Stimulated activated CD4-positive, alpha-beta T cell treated with anti-CD3 and anti-CD28 coated beads, TNF-alpha, amount 100 ng/mL, for 24 hours (primary cell): ENCODE data around the gene TDRD9.
A peak's percentile ranks its signal among the peaks of the same experiment; 100 is the strongest.

Source experiments
- DNase-seq, 3 experiments: peaks; one replicate each; pipeline ENCODE4 v3.0.0-alpha.2; 2020; ENCODE audit warnings: low read depth in 3 of 3

TDRD9 gene

DNA sequence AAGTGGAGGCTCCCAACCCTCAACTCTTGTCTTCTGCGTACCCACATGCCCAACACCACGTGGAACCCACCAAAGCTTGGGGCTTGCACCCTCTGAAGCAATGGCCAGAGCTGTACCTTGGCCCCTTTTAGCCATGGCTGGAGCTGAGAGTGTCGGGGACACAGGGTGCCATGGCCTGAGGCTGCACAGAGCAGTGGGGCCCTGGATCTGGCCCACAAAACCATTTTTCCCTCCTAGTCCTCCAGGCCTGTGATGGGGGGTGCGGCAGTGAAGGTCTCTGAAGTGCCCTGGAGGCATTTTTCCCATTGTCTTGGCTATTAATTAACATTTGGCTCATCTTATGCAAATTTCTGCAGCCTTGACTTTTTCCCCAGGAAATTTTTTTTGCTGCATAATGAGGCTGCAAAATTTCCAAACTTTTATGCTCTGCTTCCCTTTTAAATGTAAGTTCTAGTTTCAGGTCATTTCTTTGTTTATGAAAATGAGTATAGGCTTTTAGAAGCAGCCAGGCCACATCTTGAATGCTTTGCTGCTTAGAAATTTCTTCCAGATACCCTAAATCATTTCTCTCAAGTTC, 138.6 kb downstream of the TDRD9 start:
- DNase-seq = no peak

DNA sequence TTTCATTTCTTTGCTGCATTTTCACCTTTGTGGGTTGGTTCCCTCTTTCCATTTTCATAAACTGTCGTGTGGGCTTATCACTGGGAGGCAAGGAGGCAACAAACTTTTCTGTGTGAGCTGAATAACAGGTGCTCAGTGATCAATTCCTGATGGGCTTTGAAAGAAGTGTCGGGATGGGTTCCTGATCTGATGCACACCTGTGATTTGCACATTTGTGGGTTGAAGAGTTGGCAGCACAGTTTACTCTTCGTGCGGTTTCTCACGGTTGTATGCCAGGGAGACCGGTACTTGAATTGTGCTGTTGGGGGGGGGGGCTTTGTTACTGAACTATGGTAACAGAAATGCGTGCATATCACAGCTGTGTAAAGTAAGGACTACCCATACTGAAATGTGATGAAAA, 141.3 kb downstream of the TDRD9 start:
- DNase-seq = no peak

DNA sequence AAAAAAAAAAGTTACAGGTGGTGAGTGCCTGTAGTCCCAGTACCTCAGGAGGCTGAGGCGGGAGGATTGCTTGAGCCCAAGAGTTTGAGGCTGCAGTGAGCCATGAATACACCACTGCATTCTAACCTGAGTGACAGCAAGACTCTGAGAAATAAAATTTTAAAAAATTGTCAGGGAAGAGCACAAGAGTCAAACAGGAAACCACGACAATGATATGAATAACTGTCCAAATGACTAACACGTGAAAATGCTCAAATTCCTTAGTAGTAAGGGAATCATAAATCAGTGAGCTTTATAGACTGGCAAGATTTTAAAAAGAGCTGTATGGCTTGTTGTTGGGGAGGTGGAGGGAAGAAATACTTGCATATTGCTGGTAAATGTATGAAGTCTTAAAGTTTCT, 144.3 kb downstream of the TDRD9 start:
- DNase-seq = no peak

- no peak for DNase-seq
Observed at GRCh38 chr14:104073764-104074163, 145.5 kb downstream of the TDRD9 start.

DNA sequence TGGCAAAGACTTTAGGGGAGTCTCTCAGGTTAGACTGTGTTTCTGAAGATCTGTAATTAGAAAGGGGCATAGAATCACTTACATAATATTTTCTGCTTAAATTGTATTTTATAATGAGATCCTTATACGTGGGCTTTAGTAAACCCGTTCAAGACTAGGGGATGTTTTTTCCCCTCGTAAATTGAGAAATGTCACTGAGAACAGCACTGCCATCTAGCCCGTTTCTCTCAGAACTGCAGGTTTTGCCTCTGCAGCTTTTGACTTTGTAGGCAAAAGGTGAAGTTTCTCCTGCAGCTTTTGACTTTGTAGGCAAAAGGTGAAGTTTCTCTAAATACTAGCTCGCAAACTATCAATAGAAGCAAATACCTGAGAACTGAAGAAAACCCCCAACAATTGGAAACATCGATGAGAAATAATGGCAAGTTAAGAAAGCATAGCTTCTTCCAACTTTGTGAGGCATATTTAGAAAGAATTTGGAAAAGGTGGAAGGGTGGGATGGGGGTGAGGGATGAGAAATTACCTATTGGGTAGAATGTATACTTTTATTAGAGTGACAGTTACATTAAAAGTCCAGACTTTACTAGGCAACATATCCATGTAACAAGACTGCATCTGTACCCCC, 147.4 kb downstream of the TDRD9 start:
- no peak for DNase-seq

- no peak for DNase-seq
Observed at GRCh38 chr14:104076743-104077142, 148.5 kb downstream of the TDRD9 start.

DNA sequence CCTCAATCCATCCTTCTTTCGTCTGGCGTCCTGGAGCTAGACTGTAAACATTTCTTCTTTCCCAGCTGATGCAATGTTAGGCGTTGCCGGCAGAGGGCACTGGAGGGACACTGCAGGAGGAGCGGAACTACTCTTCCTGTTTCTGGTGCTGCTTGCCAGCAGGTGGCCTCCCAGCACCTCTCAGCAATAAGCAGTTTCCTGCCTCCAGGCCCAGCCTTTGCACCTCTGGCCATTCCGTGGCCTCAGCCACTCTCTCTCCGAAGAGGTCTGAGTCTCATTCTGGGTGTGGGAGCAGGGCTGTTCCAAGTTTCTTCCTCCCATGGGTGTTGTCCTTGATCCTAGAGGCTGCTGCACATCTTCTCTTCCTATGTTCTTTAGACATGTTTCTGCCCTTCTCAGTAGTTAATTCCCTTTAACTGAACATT, 149.8 kb downstream of the TDRD9 start:
- peak; percentile 68 to 83 (median 79) for DNase-seq

DNA sequence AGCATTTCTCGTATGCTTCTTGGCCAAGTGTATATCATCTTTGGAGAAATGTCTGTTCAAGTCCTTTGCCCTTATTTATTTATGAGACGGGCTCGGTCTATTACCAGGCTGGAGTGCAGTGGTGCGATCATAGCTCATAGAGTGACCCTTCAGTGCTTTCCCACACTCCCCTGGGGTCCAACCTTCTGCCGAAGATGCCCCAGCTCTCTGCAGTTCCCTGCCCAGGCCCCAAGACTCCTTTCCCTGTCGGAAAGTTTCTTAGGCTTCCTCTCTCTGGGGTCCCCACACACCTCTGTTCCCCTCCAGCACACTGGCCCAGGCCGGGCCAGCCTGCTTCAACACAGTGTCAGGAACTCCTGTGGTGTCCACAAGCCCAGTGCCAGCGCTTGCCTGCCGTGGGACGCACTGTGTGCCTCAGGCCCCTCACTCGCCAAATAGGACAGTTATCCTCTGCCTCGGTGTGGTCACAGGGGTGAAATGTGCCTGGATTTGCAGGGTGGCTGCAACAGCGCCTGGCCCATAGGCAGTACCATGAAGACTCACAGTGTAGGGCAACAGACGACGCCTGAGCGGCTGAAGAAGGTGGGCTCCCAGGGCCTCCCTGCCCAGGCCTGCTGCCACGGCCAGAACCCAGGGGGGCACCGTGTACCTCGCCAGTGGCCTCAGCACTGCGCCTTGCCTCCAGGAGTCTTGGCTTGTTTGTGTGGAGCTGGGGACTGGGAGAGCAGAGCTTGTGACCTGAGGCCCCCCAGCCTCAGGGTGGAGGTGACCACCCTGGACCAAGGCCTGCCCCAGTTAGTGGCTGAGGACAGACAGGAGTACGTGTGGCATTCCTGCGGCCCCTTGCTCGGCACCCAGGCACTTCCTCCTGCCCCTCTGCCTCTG, 152.4 kb downstream of the TDRD9 start:
- DNase-seq = no peak

DNA sequence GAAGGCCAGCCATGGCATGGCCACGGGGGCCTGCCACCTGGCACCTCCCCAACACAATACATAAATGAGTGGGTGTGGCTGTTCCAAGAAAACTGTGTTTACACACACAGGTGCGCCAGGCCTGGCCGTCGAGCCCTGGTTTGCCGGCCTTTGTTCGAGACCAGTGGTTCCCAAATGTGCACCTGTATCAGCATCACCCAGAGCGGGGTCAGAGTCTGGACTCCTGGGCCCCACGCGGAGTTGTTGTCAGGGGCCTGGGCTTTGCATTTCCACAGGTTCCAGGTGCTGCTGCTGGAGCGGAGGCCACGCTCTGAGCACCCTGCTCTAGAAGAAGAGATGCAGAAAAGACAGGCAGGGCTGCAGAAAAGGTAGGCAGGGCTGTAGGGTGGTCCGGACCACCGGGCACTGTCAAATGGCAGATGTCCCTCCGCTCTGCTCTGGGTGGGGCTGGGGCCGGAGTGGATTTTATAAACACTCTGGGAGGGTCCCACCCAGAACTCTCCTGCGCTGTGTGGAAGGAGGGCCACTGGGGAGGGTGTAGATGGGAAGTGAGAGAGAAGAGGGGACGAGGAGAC, 153.1 kb downstream of the TDRD9 start:
- DNase-seq = no peak

DNA sequence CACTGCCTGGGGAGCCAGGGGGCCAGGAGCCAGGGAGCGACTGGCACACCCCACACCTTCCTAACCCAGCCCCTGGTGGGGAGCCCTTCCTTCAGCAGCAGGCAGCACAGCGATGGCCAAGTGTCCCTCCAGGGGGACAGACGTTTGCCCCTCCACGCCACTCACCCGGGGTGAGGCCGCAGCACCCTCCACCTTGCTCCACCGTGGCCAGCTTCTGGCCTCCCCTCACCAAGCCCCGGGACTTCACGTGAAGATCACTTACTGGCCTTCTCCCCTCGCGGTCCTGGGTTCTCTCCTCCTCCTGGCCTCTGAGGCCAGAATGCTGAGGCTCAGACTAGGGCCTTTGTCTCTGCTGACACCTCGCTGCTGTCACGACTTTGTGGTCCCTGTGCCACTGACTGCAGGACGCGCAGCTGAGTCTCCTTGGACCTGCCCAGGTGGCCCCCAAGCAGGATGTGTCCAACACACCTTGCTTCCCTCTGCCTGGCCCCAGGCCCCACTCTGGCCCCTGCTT, 153.8 kb downstream of the TDRD9 start:
- DNase-seq = no peak

DNA sequence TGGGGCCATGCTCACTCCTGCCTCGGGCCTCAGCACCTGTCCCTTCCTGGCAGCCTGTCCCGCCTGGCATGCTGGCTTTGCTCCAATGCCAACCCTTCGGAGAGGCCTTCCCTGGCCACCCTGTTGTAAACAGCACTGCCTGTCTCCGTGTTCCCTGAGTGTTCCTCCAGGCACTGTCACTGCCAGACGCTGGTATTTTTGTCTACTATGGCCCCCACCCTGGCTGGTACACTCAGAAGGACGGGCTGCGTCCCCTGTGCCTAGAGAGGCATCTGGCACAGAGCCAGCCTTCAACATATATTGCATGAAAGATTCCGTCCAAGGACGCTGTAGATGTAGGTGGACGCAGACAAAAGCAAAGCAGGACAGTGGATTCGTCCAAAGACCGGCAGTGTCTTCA, 154.6 kb downstream of the TDRD9 start:
- DNase-seq = no peak

DNA sequence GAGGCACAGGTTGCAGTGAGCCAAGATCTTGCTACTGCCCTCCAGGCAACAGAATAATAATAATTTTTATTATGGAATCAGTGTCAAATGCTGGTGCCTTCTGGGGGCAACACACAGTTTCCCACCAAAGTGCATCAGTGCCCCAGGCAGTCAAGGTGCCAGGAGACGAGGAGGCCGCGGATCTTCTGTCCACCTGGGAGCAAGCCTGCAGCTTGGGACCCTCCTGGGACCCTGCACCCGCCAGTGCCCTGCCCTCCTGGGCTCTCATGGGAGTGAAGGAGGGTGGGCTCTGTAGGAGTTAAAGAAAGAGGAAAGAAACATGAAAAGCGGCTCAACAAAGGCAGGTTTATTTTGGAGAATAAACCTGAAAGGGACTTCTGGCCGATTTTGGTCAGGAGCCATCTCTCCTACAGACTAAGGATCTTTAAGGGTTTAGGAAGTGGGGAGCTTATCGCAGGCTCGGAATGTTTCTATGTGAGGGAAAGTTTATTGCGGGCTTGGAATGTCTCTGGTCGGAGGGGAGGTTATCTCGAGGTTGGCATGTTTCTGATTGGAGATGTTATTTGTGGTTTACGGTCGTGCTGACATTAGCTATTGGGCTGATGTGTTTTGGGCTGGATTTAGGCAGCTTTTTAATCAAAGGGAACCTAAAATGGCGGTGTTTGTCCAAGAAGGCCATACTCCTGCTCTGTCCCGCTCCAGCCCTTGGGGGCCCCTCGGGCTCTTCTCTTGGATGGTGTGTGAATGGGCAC, 156.2 kb downstream of the TDRD9 start:
- no peak for DNase-seq

- DNase-seq = no peak
Observed at GRCh38 chr14:104085032-104085888, 157.0 kb downstream of the TDRD9 start, which contains the start of gene ASPG. Gene ASPG, plus strand, starts transcription at chr14:104085700. Its CDS starts 71 bp downstream, at chr14:104085771.

DNA sequence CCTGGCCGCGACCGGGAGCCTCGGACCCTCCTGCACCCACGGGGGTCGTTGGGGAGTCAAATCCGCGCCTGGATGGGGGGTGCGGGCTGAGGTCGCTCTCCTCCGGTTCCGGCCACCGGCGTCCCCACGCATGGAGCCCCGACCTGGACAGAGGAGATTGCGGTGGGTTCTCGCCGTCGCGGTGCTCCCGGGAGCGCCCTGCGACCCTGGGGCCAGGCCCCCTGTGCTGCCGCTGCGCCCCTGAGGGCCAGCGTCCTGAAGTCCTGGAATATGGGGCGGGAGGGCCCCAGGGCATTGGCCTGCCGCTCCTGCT, 157.6 kb downstream of the TDRD9 start:
- DNase-seq = no peak

GRCh38 chr14:104086210-104086660, 158.0 kb downstream of the TDRD9 start:
- no peak for DNase-seq

DNA sequence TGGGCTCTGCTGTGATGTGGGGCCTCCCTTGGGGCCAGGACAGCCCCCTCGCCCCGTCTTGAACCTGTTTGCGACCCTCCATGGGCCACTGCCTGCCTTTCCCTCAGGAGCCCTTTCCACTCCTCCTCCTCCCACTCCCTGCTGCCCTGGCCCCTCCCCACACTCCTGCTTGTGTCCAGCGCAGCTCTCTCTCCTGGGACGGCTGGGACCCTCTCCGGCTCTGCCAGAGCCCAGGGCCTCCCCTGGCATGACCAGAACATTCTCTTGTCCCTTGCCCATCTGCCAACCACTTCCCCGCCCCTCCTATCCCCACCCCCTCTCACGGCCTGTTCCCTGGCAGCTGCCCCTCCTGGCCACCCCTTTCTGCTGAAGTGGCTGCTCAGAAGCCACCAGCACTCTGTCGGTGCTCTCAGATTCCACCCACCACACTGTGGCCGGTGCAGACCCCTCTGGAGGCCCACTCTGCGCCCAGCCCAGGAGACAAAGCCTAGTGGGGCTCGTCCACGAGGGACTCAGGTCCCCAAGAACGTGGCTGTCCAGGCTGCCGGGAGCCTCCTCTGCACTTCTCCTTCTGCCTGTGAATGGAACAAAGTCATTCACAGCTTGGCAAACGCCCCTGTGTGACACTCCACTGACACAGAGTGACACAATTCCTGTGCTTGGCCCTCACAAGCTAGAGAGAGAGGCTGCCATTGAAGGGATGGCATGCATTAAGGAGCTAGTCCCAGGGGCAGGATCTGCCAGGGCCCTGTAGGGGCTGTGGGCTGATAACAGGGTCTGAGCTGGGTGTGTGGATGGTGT, 158.6 kb downstream of the TDRD9 start:
- DNase-seq = no peak

DNA sequence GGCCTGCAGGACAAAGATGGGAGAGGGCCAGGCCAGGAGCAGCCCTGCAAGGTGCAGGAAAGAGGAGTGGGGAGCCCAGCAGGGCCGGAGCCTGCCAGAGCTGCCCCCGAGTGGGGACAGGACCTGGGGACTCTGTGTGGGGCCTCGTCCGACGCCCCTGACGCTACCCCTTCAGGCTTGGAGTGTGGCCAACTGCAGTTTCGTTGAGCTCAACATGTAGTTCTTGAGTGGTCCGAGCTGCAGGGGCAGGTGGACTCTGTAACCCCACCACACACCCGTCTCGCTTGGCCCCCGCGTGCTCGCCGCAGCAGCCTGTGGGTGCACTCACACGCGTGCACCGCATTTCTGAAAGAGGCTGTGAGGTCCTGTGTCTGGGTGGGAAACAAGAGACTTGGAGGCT, 159.2 kb downstream of the TDRD9 start:
- DNase-seq = no peak

- no peak for DNase-seq
Observed at GRCh38 chr14:104087981-104088850, 160.0 kb downstream of the TDRD9 start.
